GM18861 (cell line): Measurements from ENCODE around the gene RAB17.

Source experiments
- ATAC-seq: cut with Tn5 transposase; IDR thresholded peaks from one replicate; pipeline ENCODE4 v1.9.1; 2021; ENCODE audit not compliant: unreplicated experiment

The RAB17 gene

GRCh38 chr2:237581326-237581725 lies 9.2 kb downstream of the RAB17 start:
- ATAC-seq: no peak

DNA sequence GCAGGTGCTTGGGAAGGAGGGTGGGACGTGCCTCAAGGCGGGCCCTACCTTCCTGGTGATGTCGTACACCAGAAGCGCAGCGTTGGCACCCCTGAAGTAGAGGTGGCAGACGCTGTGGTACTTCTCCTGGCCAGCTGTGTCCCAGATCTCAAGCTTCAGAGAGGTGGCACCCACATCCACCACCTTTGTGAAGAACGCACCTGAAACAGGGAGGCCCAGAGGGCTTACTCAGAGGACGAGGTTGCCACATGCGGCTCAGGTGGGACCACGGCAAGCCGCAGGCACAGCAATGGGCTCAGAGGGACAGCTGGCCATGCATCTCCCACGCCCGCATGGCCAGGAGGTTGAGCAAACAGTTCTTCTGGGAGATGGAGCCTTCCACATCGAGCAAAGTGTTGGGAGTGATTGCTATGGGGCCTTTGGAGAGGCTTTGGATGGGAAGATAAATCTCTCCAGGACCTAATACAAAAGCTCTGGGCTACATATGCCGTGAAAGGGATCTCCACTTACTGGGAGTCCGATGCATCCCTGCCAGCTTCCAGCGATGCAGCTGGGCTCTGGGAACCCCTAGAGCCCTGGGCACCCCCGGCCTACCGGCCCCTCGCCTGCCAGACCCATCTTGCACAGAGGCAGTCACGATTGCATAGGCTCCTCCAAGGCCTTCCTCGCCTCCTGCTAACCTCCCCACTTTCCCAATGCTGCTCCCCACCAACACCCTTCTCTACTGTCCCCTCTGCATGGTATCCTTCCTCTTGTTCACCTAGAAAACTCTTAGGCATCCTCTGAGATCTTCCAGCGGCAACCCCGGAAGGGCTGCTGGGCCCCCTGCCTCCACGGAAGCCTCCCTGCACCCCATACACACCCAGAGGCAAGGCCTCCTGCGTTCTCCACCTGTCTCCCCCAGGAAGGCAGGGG lies 12.3 kb downstream of the RAB17 start:
- ATAC-seq: no peak

GRCh38 chr2:237577458-237577857 lies 13.1 kb downstream of the RAB17 start:
- ATAC-seq: no peak

DNA sequence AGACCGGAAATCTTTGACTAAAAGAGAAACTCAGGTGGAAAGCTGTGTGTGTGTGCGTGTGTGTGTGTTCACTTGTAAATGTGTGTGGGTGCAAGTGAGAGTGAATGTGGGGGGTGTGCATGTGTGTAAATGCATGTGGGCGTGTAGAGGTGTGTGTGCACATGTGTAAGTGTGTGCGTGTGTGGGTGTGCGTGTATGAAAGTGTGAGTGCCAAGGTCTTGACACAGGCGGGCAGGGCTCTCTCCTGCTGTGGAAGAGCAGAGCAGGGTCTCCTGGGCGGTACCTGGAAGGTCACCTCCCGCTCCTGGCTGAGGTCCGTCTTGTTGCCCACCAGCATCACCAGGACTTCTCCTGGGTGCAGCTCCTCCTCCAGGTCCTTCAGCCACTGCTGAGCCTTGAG lies 13.6 kb downstream of the RAB17 start:
- no peak for ATAC-seq

- no peak for ATAC-seq
Observed at GRCh38 chr2:237575869-237576862, 14.4 kb downstream of the RAB17 start.

- ATAC-seq: no peak
Observed at GRCh38 chr2:237574894-237575868, 15.4 kb downstream of the RAB17 start.

DNA sequence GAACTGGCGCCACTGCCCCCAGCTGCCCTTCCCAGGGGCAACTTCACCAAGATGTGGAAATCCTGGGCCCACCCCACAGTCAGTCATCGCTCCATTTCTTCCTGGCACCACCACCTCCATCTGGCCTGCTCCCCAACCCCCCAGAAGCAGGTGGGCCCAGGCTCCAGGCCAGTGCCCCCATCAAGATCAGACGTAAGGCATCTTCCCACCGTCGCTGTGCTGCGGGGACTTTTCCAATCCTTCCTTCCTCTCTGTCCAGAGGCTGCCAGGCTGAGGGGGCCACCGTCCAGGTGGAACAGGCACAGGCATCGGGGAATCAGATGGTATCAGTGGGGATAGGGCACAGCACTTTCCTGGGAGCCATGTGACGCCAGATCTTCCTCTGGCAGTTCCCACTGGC lies 16.1 kb downstream of the RAB17 start:
- ATAC-seq: no peak

DNA sequence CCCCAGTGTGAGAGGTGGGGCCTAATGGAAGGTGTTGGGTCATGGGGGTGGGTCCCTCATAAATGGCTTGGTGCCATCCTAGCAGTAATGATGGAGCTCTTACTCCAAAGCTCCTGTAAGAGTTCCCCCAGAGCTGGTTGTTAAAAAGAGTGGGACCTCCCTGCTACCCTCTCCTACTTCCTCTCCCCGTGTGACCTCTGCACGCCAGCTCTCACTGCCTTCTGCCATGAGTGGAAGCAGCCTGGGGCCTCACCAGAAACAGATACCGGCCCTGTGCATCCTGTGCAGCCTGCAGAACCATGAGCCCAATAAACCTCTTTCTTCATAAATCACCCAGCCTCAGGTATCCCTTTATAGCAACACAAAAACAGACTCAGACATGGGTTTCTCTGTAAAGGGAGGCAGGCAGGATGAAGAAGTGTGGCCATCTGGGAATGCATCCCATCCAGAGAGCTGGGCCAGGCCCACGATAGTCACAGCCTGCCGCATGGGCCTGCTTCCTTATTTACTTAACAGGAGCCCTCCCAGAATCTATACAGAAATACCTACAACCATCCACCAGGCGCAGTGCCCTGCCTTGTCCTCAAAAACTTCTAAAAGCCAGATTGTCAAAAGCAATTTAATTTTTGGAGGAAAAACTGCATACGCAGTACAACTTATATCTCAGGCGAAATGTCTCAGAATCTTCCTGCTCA lies 16.7 kb downstream of the RAB17 start:
- ATAC-seq: no peak

- no peak for ATAC-seq
Observed at GRCh38 chr2:237572742-237573101, 17.8 kb downstream of the RAB17 start.

DNA sequence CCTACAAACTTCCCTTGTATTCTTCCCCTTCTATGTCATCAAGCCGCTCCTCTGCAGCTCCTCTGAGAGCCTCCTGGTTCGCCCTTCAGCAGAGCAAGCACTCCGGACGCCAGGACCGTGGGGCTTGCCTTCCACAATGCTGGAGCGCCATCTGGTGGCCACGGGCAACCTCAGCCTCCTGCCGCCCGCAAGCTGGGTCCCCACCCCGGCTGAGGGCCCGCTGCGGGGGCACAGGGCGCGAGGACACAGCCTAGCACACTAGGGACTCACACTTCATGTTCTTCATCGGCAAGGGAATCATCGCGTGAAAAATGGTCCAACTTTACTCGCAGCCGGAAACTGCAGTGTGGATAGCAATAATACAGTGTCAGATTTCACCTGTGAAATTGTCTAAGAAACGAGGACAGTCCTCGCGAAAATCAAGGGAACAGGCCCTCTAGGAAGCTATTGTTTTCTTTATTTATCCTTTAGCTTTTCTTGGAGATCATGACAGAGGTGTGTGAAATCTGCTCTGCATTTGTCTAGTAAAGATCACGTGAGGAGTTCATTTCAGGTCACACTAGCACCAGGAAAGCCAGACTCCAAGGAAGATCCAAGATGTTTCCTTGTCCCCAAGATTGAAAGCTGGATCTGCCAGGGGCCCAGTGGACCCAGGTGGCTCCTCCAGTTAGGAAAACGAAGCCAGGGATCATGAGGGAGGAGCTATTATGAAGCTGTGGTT lies 18.4 kb downstream of the RAB17 start:
- ATAC-seq: peak; percentile 81

GRCh38 chr2:237571551-237571950 lies 19.0 kb downstream of the RAB17 start:
- no peak for ATAC-seq

- no peak for ATAC-seq
Observed at GRCh38 chr2:237570776-237571335, 19.7 kb downstream of the RAB17 start.

GRCh38 chr2:237569896-237570295 lies 20.6 kb downstream of the RAB17 start:
- ATAC-seq: no peak

- no peak for ATAC-seq
Observed at GRCh38 chr2:237569041-237569440, 21.5 kb downstream of the RAB17 start.

DNA sequence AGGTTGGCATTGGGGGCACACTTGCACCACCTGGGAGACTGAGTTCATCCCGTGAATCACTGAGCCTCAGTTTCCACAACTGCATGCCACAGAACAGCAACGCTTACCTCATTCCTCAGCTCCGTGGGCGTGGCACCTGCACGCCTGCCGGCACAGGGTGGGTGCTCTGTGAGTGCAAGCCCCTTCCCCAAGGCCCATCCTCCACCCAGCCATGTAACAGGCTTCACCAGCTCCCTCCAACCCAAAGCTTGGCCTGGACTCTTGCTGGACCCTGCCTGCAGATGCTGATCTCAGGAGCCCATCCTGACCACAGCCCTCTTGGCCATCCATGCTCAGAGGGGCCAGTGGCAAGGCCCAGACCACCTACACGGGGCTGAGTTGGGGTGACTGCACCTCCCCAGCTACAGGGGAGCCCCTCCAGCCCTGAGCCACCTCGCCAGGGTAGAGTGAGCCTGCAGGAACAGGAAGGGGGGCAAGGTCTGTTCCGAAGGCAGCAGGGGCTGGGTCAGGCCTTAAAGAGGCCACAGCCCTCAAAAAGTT lies 22.3 kb downstream of the RAB17 start:
- ATAC-seq: no peak

DNA sequence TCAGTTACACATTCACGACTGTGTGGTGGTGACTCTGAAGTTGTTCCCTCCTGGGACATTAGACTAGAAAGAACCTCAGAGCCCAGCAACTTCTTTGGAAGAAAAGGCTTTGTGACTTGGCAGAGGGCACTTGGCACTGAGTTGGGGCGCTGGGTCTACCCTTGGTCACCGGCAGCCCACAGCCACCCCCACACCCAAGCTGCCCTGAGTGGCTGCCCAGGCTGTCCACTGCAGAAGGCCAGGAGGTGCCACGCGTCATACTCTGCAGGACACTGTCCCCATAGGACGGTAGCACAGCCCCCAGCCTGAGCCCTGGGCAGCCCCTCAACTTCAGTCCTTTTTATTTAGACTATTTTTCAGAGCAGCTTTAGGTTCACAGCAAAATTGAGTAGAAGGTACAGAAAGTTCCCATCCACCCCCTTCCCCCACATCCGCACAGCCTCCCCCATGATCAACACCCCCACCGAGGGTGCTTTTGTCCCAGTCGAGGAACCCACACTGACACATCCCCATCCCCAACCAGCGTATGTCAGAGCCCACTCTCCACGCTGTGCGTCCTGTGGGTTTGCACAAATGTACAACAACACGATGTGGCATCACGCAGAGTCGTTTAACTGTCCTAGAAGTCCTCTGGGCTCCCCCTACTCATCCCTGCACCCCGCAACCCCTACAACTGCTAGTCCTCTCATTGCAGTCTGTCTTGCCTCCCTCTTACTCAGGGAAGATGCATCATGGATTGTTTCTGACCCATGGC lies 23.1 kb downstream of the RAB17 start:
- ATAC-seq: no peak

- ATAC-seq: no peak
Observed at GRCh38 chr2:237566401-237567235, 23.9 kb downstream of the RAB17 start, which contains the start of gene PRLH. Gene PRLH (plus strand): TSS chr2:237566574. CDS start chr2:237566574, 0 bp downstream.
